ENCODE results near the gene VWDE.

The VWDE gene

DNA sequence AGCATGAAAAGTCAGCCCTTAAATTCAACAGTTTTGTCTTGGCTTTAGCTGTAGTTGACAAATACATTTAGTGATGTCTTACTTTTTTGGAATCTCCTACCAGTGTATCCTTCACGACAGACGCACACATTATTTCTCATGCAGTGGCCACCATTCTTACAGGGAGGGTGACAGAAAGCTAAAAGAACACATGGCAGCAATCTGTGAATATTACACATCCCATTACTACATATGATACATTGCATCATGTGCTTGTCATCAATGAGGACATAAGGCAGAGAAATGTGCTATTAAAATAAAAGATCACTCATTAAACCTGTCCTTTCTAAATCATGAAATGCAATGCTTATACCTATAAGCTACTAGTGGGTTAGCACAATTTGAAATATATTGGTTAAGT lies 66.6 kb downstream of the VWDE start:
- DNase-seq, result no peak
- H3K9me3 Mint-ChIP-seq, result no peaks in the 10 kb centered on the region
- no peak overlapping the region for H3K27ac Mint-ChIP-seq
- CTCF ChIA-PET, result no interaction called here
- no peaks in the 10 kb centered on the region for H3K36me3 Mint-ChIP-seq
- no peaks in the 10 kb centered on the region for H3K4me1 Mint-ChIP-seq
- no peak overlapping the region for H3K4me3 Mint-ChIP-seq
- no peaks in the 10 kb centered on the region for H3K27me3 Mint-ChIP-seq

DNA sequence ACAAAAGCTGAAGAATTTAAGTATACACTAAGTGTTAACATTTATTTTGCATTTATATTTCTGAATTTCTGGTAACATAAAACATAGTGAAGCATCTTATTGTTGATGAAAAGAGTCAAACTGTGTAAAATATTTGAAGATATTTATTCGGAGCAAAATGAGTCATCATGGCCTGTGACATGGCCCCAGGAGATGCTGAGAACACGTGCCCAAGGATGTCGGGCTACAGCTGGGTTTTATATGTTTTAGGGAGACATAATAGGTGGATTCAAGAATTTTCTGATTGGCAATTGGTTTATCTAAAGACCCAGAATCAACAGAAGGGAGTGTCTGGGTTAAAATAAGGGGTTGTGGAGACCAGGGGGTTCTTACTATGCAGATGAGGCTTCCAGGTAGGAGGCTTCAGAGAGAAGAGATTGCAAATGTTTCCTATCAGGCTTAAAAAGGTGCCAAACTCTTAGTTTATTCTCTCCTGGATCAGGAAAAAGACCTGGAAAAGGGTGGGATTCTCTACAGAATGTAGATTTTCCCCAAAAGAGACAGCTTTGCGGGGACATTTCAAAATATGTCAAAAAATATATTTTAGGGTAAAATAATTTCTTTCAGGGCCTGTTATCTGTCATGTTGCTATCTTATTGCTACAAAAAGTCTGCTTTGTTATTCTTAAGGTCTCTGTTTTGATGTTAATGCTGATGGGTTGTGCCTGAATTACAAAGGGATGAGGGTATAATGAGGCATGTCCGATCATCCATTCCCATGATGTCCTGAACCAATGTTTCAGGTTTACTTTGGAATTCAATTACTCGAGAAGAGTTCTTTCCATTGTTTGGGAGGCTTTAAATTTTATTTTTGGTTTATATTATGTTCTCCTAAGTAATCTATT lies 74.5 kb downstream of the VWDE start:
- H3K36me3 Mint-ChIP-seq, result no peaks in the 10 kb centered on the region
- DNase-seq, result no peak
- H3K9me3 Mint-ChIP-seq, result no peaks in the 10 kb centered on the region
- H3K4me1 Mint-ChIP-seq, result no peaks in the 10 kb centered on the region
- H3K27ac Mint-ChIP-seq, result no peak overlapping the region
- CTCF ChIA-PET, result no interaction called here
- H3K4me3 Mint-ChIP-seq, result no peak overlapping the region
- H3K27me3 Mint-ChIP-seq, result no peaks in the 10 kb centered on the region

DNA sequence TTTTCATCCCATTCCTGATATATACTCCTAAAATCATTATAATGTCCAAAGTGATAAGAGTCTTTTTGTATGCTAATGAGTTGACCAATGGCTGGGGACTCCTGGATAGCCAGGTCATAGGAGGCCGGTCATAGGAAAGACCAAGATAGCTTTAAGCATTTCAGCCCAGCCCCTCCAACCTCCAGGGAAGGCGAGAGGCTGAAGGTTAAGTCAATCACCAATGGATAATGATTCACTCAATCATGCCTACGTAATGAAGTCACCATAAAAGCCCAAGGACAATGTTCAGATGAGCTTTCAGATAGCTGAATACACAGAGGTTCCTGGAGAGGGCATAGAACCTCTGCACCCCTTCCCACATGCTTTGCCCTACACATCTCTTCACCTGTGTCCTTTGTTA lies 75.7 kb downstream of the VWDE start:
- no peaks in the 10 kb centered on the region for H3K4me1 Mint-ChIP-seq
- DNase-seq, result no peak
- H3K36me3 Mint-ChIP-seq, result no peaks in the 10 kb centered on the region
- no peaks in the 10 kb centered on the region for H3K27me3 Mint-ChIP-seq
- CTCF ChIA-PET, result no interaction called here
- H3K27ac Mint-ChIP-seq, result no peak overlapping the region
- H3K4me3 Mint-ChIP-seq, result no peak overlapping the region
- H3K9me3 Mint-ChIP-seq, result no peaks in the 10 kb centered on the region

DNA sequence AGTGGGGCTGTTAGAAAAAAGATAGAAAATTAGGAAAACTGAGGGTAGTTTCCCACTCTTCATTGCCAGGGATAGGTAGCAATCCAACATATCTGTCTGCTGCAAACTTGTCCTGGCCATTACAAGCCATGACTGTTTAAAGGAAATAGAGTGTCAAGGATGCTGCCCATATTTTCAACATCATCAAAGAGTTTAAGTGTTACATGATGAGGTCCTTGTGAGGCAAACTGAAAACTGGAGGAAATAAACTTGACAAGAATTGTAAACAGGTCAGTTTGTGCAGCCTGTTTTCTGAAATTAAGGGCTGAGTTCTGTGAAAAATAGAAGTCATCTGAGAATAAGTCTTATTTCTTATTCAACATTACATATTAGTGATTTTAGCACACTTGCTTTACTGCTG lies 78.0 kb downstream of the VWDE start:
- Mint-ChIP-seq H3K27me3 (no peaks in the 10 kb centered on the region), H3K4me3 (no peak overlapping the region), H3K27ac (no peak overlapping the region), H3K36me3 (no peaks in the 10 kb centered on the region), H3K4me1 (no peaks in the 10 kb centered on the region), H3K9me3 (no peaks in the 10 kb centered on the region)
- CTCF ChIA-PET, result interaction anchor here (0.6 kb wide), 1 partner anchor 36 kb away, joined by 3 read pairs; no protein-coding TSS in a partner anchor
- DNase-seq, result no peak

DNA sequence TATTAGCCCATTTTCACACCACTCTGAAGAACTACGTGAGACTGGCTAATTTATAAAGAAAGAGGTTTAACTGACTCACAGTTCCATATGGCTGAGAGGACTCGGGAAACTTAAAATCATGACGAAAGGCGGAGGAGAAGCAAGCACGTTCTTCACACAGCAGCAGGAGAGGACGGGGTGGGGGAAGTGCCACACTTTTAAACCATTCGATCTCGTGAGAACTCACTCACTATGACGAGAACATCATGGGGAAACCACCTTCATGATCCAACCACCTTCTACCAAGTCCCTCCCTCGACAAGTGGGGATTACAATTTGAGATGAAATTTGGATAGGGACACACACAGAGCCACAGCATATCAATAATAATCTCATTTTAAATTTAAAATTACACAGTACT lies 80.2 kb downstream of the VWDE start:
- Mint-ChIP-seq H3K9me3 (no peaks in the 10 kb centered on the region), H3K4me1 (no peaks in the 10 kb centered on the region), H3K36me3 (no peaks in the 10 kb centered on the region), H3K4me3 (no peak overlapping the region), H3K27me3 (no peaks in the 10 kb centered on the region), H3K27ac (no peak overlapping the region)
- no peak for DNase-seq
- CTCF ChIA-PET, result interaction anchor here (1.2 to 2.2 kb wide), 3 partner anchors 115 to 267 kb away, joined by 3 to 32 read pairs (median 5); no protein-coding TSS in a partner anchor

DNA sequence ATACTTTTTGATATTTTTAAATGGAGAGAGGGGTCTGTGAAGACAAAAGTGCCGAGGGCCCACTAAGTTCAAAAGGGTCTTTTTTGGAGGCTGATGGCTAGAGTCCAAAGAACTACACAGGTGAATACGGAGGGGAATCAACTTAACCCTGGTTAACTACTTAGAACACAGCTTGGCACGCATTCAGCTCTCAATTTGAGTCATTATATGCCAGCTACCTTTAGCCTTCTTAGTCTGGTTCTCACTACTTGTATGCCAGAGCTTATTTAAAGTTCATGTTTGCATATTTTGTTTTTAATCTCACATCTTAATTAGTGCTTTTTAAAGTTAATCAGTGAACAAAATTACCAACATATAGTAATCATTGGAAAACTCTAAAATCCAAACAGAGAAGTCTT lies 80.8 kb downstream of the VWDE start:
- no peak overlapping the region for H3K4me3 Mint-ChIP-seq
- no peak overlapping the region for H3K27ac Mint-ChIP-seq
- no peaks in the 10 kb centered on the region for H3K9me3 Mint-ChIP-seq
- no peaks in the 10 kb centered on the region for H3K4me1 Mint-ChIP-seq
- CTCF ChIA-PET, result interaction anchor here (1.0 to 2.2 kb wide), 4 partner anchors 112 to 267 kb away, joined by 3 to 32 read pairs (median 4); partner anchors contain the start of gene TMEM106B
- DNase-seq, result no peak
- no peaks in the 10 kb centered on the region for H3K27me3 Mint-ChIP-seq
- no peaks in the 10 kb centered on the region for H3K36me3 Mint-ChIP-seq

DNA sequence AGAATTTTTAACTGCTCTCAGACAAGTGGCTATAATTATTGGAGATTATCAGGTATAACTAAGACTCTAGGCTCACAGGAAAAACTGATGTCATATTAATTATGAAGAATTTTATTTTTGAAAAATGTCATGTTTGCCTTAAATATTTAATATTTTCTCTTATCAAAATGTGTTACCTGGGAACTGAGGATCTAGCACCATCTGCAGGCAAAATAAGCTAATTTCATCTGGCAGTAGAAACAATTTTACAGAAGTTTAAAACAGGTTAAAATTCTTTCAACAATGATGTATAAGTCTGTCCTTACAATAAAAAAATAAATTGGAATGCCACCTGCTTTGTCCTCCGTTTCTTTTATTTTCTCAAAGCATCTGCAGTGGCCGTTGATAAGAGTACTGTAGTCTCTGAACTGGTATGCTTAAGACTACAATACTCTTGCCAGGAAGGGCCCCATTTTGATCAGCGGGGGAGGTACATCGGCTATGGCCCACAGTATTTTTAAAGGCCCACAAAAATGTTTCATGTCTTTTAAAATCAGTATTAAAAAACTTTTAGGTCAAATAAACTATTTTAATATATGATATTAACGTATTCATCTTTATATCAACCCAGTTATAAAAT lies 81.3 kb downstream of the VWDE start:
- DNase-seq, result no peak
- Mint-ChIP-seq H3K27me3 (no peaks in the 10 kb centered on the region), H3K4me1 (no peaks in the 10 kb centered on the region), H3K36me3 (no peaks in the 10 kb centered on the region), H3K27ac (no peak overlapping the region), H3K4me3 (no peak overlapping the region), H3K9me3 (no peaks in the 10 kb centered on the region)
- CTCF ChIA-PET, result interaction anchor here (1.0 to 2.2 kb wide), 4 partner anchors 112 to 266 kb away, joined by 3 to 32 read pairs (median 4); partner anchors contain the start of gene TMEM106B

DNA sequence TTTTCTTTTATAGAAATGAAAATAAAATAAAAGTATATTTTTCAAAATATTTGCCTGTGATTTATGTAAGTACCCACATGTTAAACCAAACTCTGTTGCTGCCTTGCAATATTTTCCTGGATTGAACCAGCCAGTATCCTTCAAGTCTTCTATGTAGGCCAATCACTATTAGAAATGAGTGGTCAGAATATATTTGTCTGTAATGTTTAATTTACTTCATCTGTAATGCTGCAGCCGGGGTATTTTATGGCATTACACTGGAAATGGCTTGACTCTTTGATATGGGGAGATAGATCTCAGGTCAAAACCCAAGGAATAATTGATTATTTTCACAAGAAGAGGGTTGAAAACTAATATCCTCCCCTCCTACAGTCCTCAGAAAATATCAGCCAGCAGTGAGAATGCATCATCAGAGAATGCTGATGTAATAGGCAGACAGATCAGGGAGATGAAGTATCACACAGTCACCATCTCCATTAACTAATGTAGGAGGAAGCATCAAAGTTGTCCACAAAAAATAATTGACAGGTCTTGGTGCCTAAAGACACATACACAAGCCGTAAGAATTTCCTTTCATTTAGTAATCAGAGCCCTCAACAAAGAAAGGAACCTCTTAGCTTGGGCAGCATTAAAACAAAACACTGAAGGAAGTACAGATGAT lies 82.5 kb downstream of the VWDE start:
- CTCF ChIA-PET, result interaction anchor here (2.2 kb wide), 1 partner anchor 253 kb away, joined by 32 read pairs; no protein-coding TSS in a partner anchor
- DNase-seq, result no peak
- no peaks in the 10 kb centered on the region for H3K9me3 Mint-ChIP-seq
- H3K27me3 Mint-ChIP-seq, result no peaks in the 10 kb centered on the region
- no peaks in the 10 kb centered on the region for H3K4me1 Mint-ChIP-seq
- H3K4me3 Mint-ChIP-seq, result no peak overlapping the region
- H3K27ac Mint-ChIP-seq, result no peak overlapping the region
- no peaks in the 10 kb centered on the region for H3K36me3 Mint-ChIP-seq

DNA sequence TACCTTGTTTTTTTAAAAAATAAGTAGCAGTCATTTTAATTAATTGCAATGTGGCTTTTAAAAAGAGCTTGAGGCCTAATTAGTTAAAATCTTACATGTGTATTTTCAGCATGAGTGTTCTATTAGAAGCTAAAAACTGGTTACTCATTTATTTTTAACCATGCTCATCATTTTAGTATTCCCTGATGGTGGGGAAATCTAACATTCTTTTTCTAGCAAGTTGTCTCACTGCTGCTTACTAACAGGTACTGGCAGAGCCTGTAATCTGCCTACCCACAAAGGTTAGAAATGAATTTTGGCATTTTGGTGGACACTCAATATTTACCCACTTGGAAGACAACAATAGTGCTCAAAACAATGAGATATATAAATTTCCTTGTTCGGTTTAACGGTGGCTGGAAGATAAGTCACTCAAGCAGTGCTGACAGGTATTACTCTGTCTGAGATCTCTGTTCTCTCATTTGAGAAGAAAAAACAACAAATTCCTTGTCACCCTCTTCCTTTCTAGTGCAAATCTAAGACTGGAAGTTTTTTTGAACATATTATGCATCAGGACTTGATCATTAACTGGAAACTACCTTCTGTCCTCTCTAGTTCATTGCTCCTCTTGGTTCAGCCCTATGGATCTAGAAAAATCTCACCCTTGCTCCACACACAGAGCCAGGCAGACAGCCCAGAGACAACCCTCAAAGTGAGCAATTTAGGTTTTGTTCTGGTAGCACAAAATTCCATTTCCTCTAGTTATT lies 83.3 kb downstream of the VWDE start:
- Mint-ChIP-seq H3K27me3 (no peaks in the 10 kb centered on the region), H3K36me3 (no peaks in the 10 kb centered on the region), H3K27ac (no peak overlapping the region), H3K4me1 (no peaks in the 10 kb centered on the region), H3K4me3 (no peak overlapping the region), H3K9me3 (no peaks in the 10 kb centered on the region)
- DNase-seq, result no peak
- CTCF ChIA-PET, result interaction anchor here (0.7 to 3.0 kb wide), 2 partner anchors 26 to 251 kb away, joined by 3 to 10 read pairs; no protein-coding TSS in a partner anchor

DNA sequence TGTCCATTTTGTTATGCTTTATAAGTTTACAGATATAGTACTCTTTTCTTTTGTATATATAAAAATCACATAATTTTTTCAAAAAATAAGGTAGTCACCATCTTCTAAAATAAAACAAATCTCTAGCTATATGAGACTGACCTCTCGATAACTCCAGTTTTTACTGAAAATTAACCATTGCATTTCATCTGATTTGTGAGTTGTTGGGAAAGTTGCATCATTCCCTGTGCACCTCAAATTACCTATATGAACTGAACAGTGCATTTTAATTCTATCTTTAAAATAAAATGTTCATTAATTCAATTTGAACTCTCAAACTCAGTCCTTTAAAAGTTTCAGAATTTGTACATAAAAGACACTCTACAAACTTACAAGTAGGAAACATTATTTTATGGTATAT lies 86.0 kb downstream of the VWDE start:
- DNase-seq, result no peak
- CTCF ChIA-PET, result interaction anchor here (3.0 kb wide), 1 partner anchor 248 kb away, joined by 10 read pairs; no protein-coding TSS in a partner anchor
- Mint-ChIP-seq H3K4me1 (peaks cover 4% of the 10 kb centered on the region), H3K27ac (no peak overlapping the region), H3K4me3 (no peak overlapping the region), H3K9me3 (no peaks in the 10 kb centered on the region), H3K36me3 (no peaks in the 10 kb centered on the region), H3K27me3 (no peaks in the 10 kb centered on the region)

DNA sequence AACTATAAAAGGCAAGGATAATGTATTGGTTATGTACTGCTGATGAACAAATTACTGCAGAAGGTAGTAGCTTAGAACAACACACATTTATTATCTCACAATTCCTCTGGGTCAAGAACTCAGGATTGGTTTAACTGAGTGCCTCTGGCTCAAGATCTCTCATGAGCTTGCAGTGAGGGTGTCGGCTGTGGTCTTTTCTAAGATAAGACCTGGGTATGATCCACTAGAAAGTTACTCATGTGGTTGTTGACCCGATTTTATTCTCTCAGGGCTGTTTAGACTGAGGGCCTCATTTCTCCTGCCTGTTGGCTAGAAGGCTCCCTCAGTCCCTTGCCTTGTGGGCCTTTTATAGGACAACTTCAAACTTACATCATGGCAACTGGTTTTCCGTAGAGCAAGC lies 86.7 kb downstream of the VWDE start:
- H3K4me3 Mint-ChIP-seq, result no peak overlapping the region
- no peaks in the 10 kb centered on the region for H3K9me3 Mint-ChIP-seq
- CTCF ChIA-PET, result no interaction called here
- peaks cover 4% of the 10 kb centered on the region for H3K4me1 Mint-ChIP-seq
- H3K36me3 Mint-ChIP-seq, result no peaks in the 10 kb centered on the region
- no peak for DNase-seq
- H3K27me3 Mint-ChIP-seq, result no peaks in the 10 kb centered on the region
- H3K27ac Mint-ChIP-seq, result no peak overlapping the region

DNA sequence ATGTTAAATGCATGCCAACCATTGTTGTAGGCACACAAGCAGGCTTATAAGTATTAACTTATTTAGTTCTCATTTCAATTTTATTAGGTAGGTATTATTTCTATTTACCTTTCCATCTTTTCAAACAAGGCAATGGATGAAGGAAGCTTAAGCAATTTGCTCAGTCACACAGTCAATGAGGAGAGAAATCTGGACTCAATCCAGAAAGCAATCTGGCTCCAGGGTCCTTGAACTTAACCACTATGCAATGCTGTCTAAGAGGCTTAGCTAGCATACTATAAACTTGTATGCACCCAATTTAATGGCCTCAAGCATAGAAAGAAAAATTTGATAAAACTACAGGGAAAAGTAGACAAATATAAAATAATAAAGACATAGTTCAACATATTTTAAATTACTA lies 88.6 kb downstream of the VWDE start:
- no peaks in the 10 kb centered on the region for H3K9me3 Mint-ChIP-seq
- CTCF ChIA-PET, result no interaction called here
- no peak overlapping the region for H3K4me3 Mint-ChIP-seq
- H3K4me1 Mint-ChIP-seq, result peaks cover 4% of the 10 kb centered on the region
- no peaks in the 10 kb centered on the region for H3K27me3 Mint-ChIP-seq
- H3K36me3 Mint-ChIP-seq, result no peaks in the 10 kb centered on the region
- no peak for DNase-seq
- H3K27ac Mint-ChIP-seq, result no peak overlapping the region

DNA sequence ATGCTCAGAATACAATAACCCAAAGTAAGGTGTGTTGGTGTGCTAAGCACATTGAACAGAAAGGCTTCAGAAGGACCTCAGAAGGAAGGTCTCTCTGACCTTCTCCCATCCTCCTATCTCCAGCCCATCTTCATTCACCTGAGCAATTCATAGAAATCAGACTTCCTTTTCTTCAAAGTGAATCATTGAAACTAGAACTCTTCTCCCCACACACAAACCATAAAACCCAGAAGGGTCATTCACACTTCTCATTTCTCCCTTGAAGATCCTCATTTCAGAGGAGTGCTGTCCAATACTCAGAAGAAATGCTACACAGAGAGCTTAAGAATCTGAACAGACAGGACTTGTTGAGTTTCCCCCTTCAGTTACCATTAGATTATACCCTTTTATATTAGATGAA lies 89.5 kb downstream of the VWDE start:
- Mint-ChIP-seq H3K27me3 (no peaks in the 10 kb centered on the region), H3K4me1 (peaks cover 4% of the 10 kb centered on the region), H3K27ac (no peak overlapping the region), H3K4me3 (no peak overlapping the region), H3K36me3 (no peaks in the 10 kb centered on the region), H3K9me3 (no peaks in the 10 kb centered on the region)
- no peak for DNase-seq
- CTCF ChIA-PET, result no interaction called here

DNA sequence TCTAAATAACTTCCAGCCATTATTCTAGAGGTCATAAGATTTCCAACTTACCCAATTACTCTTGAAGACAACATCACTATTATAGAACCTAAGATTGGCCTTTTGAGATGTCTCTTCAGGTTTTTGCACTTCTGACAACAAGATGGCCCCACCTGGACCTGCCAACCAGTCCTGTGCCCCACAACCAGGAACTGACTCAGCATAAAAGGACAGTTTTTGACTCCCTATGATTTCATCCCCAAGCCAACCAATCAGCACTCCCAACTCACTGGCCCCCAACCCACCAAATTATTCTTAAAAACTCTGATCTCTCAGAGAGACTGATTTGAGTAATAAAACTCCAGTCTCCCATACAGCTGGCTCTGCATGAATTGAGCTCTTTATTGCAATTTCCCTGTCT lies 98.2 kb downstream of the VWDE start:
- Mint-ChIP-seq H3K4me1 (peaks cover 9% of the 10 kb centered on the region), H3K36me3 (no peaks in the 10 kb centered on the region), H3K4me3 (no peak overlapping the region), H3K27me3 (no peaks in the 10 kb centered on the region), H3K27ac (no peak overlapping the region), H3K9me3 (no peaks in the 10 kb centered on the region)
- DNase-seq, result no peak
- CTCF ChIA-PET, result no interaction called here
